GM18520 (cell line): ENCODE data around the gene CXXC4.

ENCODE experiments used
- ATAC-seq: cut with Tn5 transposase; IDR thresholded peaks from one replicate; pipeline ENCODE4 v1.9.1; 2021; ENCODE audit not compliant: unreplicated experiment

The CXXC4 gene

GRCh38 chr4:104424475-104424941, 70.2 kb downstream of the CXXC4 start:
- no peak for ATAC-seq

DNA sequence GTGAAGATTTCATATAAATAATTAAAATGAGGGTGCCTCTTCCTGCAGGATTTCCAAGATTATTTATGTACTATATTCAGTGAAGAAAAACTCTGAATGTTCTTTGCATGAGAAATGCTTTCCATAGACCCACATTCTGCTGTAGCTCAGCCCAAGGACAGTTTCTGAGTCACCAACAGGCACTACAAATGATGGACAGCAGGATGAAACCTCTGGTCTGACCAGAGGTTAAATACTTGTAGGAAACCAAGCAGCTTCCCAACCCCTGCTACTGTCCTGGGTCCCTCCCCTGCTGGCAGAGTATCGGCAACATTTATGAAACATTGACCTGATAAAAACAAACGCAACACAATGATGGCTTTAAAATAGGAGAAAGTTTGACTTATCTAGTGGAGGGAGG, 73.1 kb downstream of the CXXC4 start:
- ATAC-seq: no peak

DNA sequence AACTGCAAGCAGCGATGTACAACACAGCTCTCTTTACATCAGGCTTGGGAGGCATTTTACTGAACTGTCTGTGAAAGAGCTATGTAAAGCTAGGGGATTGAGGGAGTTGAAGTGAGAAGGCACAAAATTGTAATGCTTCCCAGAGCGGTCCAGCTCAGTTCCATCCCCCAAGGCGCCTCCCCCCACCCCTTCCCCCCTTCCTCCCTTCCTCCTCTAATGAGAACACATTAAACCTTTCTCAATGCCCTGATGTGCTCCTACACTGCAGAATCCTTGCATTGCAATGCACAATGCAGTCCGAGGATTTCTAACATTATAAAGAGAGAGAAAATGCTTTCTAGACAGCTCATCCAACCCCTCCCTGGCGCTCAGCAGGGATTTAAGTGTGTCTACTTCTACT, 73.9 kb downstream of the CXXC4 start:
- no peak for ATAC-seq
